Glomerular visceral epithelial cell (primary cell): Measurements from ENCODE around the gene ADGRL4.
"Not testable (repeated sequence)": the region's sequence is repeated elsewhere in the genome, so short reads cannot be mapped to it uniquely, and the experiment has no call there.

Experiments
- DNase-seq: peaks from one replicate; pipeline ENCODE4 v3.0.0-alpha.2; 2016; ENCODE audit errors: extremely low spot score

ADGRL4 gene

GRCh38 chr1:78918157-78918556, 88.4 kb downstream of the ADGRL4 start:
- DNase-seq: no peak

- DNase-seq: no peak
Measured at GRCh38 chr1:78916986-78917385, 89.5 kb downstream of the ADGRL4 start.

- DNase-seq: no peak
Measured at GRCh38 chr1:78913950-78914349, 92.6 kb downstream of the ADGRL4 start.

- DNase-seq: no peak
Measured at GRCh38 chr1:78911956-78912880, 94.3 kb downstream of the ADGRL4 start.

- DNase-seq: no peak
Measured at GRCh38 chr1:78902641-78903040, 103.9 kb downstream of the ADGRL4 start.

- DNase-seq: no peak
Measured at GRCh38 chr1:78894811-78895210, 111.7 kb downstream of the ADGRL4 start.

GRCh38 chr1:78892260-78892840, 114.2 kb downstream of the ADGRL4 start:
- DNase-seq: no peak

- no peak for DNase-seq
Measured at GRCh38 chr1:78887458-78887857, 119.1 kb downstream of the ADGRL4 start.

- peak; percentile 25 for DNase-seq
Measured at GRCh38 chr1:78884685-78885452, 121.7 kb downstream of the ADGRL4 start.

GRCh38 chr1:78880223-78880622, 126.3 kb downstream of the ADGRL4 start:
- no peak for DNase-seq

GRCh38 chr1:78875986-78876385, 130.5 kb downstream of the ADGRL4 start:
- not testable (repeated sequence) for DNase-seq

GRCh38 chr1:78872801-78873200, 133.7 kb downstream of the ADGRL4 start:
- DNase-seq: peak; percentile 78

GRCh38 chr1:78871249-78871648, 135.3 kb downstream of the ADGRL4 start:
- no peak for DNase-seq

- no peak for DNase-seq
Measured at GRCh38 chr1:78869136-78869535, 137.4 kb downstream of the ADGRL4 start.

GRCh38 chr1:78864175-78864574, 142.4 kb downstream of the ADGRL4 start:
- DNase-seq: no peak

- no peak for DNase-seq
Measured at GRCh38 chr1:78856096-78856495, 150.4 kb downstream of the ADGRL4 start.

- no peak for DNase-seq
Measured at GRCh38 chr1:78855258-78855657, 151.3 kb downstream of the ADGRL4 start.

GRCh38 chr1:78854556-78854955, 152.0 kb downstream of the ADGRL4 start:
- no peak for DNase-seq

GRCh38 chr1:78843546-78843945, 163.0 kb downstream of the ADGRL4 start:
- DNase-seq: no peak

GRCh38 chr1:78843111-78843510, 163.4 kb downstream of the ADGRL4 start:
- no peak for DNase-seq

GRCh38 chr1:78840453-78841271, 165.9 kb downstream of the ADGRL4 start:
- DNase-seq: peak; percentile 91
